HL-60 (cell line): ENCODE results near the gene HMGCL.
A peak's percentile ranks its signal among the peaks of the same experiment; 100 is the strongest.

Source experiments
- DNase-seq, 2 experiments: peaks; one replicate each; pipeline ENCODE4 v3.0.0-alpha.2; 2010 to 2020; ENCODE audit warnings: low read depth in 1 of 2, low spot score in 1 of 2
- H3K27ac ChIP-seq: fragments of 250-450 bp; sonication (Bioruptor Pico); replicated peaks from 2 replicates; pipeline ENCODE4 v1.5.1; 2020; ENCODE audit warnings: mild to moderate bottlenecking, moderate library complexity
- H3K27me3 ChIP-seq: fragments of 250-450 bp; sonication (Bioruptor Pico); 2 replicates; pipeline ENCODE4 v1.5.1; 2021; ENCODE audit warnings: mild to moderate bottlenecking, moderate library complexity; ENCODE audit not compliant: insufficient read depth, poor library complexity, severe bottlenecking
- H3K4me3 ChIP-seq: replicated peaks from 2 replicates; pipeline ENCODE4 v1.5.1; 2011; ENCODE audit warnings: mild to moderate bottlenecking, control low read depth, low read length; ENCODE audit not compliant: insufficient read depth
- CTCF ChIP-seq: IDR thresholded peaks from one replicate; pipeline ENCODE4 v1.5.1; 2011; ENCODE audit warnings: low read length, control low read depth, inconsistent platforms; ENCODE audit not compliant: insufficient read depth
- GABPA ChIP-seq: IDR thresholded peaks from 2 replicates; pipeline ENCODE4 v1.6.1; 2012; ENCODE audit warnings: low read depth
- POLR2AphosphoS5 ChIP-seq: IDR thresholded peaks from 2 replicates; pipeline ENCODE4 v1.6.1; 2012; ENCODE audit warnings: low read depth
- REST ChIP-seq: IDR thresholded peaks from 2 replicates; pipeline ENCODE4 v1.6.1; 2012; ENCODE audit warnings: low read depth; ENCODE audit not compliant: insufficient replicate concordance
- SPI1 ChIP-seq: IDR thresholded peaks from 2 replicates; pipeline ENCODE4 v1.6.1; 2012; ENCODE audit warnings: low read depth, mild to moderate bottlenecking, borderline replicate concordance

The HMGCL gene

DNA sequence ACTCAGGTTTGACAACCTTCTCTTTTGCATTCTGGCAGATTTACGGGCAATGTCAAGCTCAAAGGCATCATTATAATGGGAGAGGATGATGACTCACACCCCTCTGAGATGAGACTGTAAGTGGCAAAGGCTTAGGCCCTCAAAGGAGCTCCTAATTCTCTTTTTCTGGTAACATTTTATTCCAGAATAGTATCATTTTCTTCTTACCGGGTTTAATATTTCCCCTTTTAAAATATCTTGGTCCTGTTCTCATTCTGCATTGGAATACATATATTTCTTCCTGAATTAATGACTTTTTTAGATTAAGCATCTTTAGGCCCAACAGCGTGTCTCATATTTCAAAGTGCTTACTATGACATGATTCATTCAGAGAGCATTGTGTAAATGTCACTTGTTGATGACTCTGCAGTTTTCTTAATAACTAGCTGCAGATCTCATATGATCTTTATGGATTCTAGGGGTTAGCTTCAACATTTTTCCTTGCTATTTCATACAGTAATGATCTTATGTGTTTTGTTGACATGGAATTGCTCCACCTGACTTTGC lies 45.3 kb downstream of the HMGCL start:
- DNase-seq: no peak
- TF ChIP-seq GABPA: no peak
- TF ChIP-seq POLR2AphosphoS5: no peak
- no peak for TF ChIP-seq CTCF
- TF ChIP-seq REST: no peak
- no peak for TF ChIP-seq SPI1
- no peak overlapping the region for H3K4me3 ChIP-seq
- no peaks in the 10 kb centered on the region for H3K27me3 ChIP-seq
- no peak overlapping the region for H3K27ac ChIP-seq

DNA sequence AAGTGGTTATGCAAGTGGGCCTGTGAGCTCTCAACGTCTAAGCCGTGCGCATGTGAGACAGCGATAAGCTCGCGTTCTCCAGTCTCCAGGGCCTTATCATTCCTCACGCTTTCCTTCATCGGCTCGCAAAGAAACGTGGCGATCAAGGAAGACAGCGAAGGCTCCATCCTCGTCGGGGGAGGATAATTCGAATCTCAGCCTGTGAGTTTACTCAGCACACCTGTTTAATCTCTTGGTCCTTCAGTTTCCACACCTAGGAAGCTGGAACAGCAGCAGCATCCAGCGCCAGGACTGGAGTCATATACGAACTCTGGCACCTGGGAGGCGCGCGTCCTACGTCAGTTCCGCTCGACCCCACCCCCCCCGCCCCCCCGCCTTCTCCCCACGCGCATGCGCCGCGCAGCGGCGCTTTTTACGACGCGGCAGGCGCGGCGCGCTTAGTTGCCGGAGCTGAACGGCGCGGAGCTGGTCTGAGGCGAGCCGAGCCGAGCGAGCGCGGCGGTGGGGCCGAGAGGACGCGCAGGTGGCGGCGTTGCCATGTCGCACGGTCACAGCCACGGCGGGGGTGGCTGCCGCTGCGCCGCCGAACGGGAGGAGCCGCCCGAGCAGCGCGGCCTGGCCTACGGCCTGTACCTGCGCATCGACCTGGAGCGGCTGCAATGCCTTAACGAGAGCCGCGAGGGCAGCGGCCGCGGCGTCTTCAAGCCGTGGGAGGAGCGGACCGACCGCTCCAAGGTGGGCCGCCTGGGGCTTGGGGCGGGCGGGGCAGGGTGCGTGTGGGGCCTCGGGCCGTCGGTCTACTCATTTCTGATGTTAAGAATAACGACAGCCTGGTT lies 47.0 kb downstream of the HMGCL start, which contains the start of gene PITHD1:
Gene PITHD1 (plus strand): TSS at position 440 of the 836 bp plus-strand sequence. CDS start 98 bp downstream, at position 538.
- Histone ChIP-seq H3K27me3 (no peaks in the 10 kb centered on the region), H3K4me3 (peak within 1 kb of the TSS; percentile 93), H3K27ac (peak within 1 kb of the TSS; percentile 74)
- no peak for TF ChIP-seq REST
- TF ChIP-seq SPI1: no peak
- TF ChIP-seq POLR2AphosphoS5: peak; percentile 92
- peak; percentile 76 to 77 for DNase-seq

GRCh38 chr1:23776217-23776616 lies 49.0 kb downstream of the HMGCL start:
- Histone ChIP-seq H3K27ac (no peak overlapping the region), H3K4me3 (no peak overlapping the region), H3K27me3 (no peaks in the 10 kb centered on the region)
- DNase-seq: no peak
- TF ChIP-seq CTCF: no peak
- TF ChIP-seq SPI1: no peak
- no peak for TF ChIP-seq GABPA
- no peak for TF ChIP-seq REST
- TF ChIP-seq POLR2AphosphoS5: no peak
